Activated gamma-delta T cell treated with Interleukin-2 at 50 U/mL for 16 hours (primary cell): ENCODE data around the gene PLVAP.

Source experiments
- DNase-seq: peaks from one replicate; pipeline ENCODE4 v3.0.0-alpha.2; 2020

The PLVAP gene

DNA sequence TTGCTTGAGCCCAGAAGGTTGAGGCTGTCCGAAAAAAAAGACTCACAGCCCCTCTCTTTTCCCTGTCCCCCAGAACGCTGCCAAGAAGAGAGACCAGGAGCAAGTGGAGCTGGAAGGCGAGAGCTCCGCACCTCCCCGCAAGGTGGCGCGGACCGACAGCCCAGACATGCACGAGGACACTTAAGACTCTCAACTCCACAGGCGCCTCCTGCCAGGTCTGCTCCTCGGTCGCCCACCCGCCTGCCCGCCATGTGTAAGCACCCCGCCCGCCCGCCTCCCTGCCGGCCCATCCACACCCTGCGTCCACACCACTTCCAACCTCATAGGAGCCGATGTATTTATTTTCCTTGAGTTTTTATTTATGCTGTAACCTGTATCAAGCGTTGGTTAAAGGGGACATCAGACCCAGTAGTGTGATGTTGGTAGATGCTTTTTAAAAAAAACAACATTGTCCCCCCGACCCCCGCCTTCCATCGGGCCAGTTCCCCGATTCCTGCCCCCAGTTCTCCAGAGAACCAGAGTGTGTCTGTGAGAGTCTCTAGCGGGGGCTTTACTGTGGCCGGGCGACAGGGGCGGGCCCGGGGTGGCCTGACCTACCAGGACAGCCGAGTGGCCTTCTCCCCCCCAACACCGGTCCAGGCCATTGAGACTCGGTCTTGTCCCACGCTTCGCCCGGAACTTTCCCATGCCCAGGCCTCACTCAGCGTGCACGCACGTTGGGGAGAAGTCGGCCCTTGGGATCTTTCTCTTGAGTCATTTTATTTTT is 57.5 kb downstream of the PLVAP start:
- no peak for DNase-seq

DNA sequence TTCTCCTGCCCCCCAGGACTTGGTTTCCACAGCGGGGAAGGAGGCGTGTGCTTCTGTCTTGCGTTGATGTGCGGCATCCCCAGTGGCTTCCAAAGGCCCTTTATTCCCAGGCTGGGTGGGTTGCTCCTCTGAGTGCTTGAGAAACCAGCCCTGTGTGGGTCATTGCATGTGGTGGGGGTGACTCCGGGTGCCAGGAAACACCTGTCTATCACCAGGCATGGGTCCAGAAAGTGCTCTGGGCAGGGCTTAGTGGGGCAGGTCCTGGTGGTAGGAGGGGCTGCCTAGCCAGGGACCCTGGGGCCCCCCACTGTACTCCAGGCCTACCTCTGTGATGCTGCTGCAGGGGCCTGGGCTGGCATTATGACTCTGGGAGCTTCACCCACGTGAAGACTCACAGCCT is 58.2 kb downstream of the PLVAP start:
- DNase-seq, result no peak

DNA sequence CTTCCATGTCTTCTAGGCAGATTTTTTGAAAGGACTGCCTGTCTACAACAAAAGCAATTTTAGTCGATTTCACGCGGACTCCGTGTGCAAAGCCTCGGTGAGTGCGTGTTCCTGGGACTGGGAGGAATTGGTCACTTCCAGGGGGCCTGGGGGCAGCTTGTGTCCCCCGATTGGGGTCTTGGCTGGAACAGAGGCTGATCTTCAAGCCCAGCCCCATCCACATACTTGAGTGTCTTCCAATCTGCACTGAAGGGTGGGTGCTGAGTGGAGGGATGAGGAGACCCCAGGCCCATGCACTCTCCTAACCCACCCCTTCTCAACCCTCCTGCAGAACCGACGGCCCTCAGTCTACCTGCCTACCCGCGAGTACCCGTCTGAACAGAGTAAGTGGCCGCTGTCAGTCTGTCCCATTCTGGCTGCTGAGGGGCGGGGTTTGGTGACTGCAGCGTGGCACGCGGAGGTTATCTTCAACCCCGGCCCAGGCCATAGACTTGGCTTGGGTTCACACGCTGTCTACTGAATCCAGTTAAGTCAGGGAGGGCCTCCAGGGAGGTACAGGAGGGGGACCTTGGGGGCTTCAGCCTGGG is 63.0 kb downstream of the PLVAP start:
- no peak for DNase-seq

DNA sequence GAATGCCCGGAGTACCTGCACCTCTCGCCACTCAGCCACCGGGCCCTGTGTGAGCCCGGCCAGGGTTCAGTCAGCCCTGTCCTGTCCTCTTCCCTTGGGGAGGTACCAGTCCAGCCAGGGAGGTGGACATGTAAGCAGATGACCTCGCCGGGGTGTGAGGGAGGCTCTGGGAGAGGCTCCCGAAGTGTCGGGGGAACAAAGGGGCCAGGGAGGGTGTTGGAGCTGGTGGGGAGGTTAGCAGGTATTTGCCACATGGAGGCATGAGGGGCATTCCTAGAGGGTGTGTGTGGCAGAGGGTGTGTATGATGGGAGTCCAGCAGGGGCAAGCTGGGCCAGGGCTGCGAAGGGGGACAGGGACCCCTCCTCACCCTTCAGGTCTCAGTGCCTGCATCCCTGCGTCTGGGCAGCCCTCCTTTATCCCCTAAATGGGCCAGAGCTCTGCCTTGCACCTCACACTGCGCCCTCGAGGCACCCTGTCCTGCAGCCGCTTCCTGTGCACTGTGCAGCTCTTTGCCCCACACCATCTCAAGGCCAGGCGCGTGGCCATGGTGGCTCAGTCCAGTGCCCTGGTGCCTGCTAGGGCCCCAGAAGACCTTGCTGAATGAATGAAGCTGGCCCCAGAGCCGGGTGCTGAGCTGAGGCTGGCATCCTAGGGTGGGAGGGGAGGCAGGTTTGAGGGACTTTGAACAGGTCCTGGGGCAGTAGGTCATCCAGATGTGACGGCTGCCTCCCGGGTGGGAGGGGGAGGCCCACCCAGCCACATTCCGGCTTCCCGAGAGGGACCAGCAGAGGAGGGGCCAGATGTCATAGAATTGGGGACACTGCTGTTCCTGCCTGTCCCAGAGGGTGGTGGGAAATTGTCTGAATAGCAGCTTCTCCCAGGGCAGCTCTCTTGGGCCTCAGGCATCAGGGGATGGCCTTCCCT is 64.7 kb downstream of the PLVAP start:
- DNase-seq, result no peak

DNA sequence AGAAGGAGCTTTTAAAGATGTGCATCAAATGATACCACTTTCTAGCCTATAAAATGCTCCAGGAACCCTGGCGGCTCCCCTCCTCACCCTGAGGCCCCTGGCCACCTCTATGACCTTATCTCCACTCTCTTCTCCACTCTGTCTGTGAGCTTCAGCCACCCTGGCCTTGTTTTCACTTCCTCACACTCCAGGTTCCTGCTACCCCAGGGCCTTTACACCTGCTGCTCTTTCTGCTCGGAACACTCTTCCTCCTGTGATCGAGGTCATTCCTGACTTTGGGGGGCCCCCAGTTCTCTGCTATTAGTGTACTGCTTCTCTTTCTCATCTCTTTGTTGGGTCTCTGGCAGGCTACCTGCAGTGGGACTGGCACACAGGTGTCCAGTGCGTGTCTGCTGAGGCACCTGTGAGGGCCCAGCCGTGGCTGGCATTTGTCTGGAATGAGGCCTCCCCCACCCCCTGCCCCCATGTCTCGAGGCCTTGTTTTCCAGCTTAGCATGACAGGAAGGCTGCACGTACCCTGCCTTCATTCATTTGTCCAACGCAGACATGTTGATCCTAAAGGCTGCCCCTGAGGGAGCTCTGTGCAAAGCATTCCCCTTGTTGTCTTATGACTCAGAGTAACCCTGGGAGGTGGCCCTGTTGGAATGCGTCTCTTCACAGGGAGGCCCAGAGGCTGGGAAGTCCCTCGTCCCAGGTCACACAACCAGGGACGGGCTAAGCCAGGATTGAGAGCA is 65.5 kb downstream of the PLVAP start:
- DNase-seq, result no peak

DNA sequence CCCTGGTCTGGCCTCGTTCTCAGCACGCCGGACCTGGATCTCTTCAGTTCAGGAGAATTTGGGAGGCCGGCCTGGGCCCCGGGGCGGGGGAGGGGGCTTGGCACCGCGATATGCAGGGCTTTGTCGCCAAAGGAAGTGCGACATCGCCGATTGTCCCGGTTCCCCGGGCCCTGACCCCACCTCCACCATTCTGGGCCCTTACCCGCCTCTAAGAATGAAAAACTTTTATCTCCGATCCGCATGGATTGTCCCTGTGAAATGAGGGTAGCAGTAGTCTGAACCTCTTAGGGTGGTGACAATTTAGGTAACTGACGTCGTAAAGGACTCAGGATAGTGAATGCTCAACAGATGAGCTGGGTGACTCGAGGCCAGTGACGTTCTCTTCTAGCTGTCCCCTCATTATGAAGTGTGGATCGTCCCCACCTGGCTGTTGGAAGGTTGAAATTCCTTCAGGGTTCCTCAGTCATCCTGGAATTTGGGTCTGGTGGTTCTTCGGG is 67.1 kb downstream of the PLVAP start:
- no peak for DNase-seq

DNA sequence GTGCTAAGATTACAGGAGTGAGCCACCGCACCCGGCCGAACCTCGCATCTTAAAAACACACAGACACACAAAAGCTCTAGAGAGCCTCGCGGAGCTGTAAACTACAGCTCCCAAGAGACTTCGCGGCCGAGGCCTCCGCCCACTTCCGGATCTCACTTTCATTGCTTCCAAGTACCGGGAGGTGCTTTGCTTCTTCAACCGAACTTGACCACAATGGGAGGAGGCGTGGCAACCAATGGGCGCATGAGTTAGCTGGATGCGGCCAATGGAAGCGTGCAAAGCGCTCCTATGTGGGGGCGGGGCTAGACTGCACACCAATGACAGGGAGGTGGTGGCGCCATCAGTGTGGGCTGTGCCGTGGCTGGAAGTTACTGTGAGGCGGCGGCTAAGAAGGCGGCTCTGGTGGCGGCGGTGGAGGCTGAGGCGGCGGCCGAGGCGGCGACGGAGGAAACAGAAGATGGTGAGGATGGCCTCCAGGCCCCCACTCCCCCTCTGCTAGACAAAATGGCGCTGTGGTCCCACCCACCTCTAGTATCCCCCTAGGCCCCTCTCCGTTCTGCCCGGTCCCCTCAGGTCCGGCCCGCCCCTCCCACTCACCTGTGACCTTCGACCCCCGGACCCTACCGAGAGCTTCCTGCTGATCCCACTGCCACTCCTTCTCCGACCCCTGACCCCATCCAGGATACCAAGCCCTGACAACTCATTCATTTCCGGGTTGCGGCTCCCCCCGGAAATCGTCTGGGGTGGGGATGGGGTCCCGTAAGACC is 67.8 kb downstream of the PLVAP start, which contains the start of gene DDA1:
Gene DDA1, plus strand, starts transcription at position 366 of the 767 bp plus-strand sequence. Its CDS starts 92 bp downstream, at position 458.
- peak; percentile 99 for DNase-seq

DNA sequence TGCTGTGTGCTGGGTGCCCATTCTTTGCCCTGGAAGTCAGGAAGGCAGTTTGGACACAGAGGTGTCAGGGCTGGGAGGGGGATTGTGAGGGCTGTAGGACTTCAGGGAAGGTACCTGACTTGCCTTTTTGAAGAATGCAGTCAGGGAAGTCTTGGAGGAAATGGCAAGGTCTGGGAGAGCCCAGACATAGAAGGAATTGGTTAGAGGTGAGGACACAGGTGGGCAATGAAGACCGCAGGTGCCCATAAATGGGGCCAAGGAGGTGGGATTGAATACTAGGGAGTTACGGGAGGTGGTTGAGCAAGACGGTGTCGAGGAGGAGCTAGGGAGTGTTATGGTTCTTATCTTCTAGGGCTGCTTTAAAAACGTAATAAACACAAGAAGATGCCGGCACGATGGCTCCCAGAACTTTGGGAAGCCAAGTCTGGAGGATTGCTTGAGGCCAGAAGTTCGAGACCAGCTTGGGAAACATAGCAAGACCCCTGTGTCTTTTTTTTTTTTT is 69.2 kb downstream of the PLVAP start:
- no peak for DNase-seq

DNA sequence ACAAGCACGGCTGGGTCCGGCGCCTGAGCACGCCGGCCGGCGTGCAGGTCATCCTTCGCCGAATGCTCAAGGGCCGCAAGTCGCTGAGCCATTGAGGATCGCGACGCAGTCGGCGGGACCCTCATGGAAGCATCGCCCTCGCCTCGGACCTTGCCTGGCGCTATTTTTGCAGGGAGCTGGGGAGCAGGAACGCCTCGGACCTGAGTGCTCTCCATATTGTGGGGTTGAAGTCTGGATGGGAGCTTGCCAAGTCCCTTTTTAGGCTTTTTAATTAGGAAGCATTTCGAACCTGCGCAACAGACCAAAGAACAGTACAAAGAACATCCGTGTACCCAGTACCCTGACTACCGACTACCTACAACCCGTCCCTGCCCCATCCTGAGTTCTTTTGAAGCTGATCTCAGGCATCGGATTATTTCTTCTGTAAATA is 70.8 kb downstream of the PLVAP start:
- no peak for DNase-seq

DNA sequence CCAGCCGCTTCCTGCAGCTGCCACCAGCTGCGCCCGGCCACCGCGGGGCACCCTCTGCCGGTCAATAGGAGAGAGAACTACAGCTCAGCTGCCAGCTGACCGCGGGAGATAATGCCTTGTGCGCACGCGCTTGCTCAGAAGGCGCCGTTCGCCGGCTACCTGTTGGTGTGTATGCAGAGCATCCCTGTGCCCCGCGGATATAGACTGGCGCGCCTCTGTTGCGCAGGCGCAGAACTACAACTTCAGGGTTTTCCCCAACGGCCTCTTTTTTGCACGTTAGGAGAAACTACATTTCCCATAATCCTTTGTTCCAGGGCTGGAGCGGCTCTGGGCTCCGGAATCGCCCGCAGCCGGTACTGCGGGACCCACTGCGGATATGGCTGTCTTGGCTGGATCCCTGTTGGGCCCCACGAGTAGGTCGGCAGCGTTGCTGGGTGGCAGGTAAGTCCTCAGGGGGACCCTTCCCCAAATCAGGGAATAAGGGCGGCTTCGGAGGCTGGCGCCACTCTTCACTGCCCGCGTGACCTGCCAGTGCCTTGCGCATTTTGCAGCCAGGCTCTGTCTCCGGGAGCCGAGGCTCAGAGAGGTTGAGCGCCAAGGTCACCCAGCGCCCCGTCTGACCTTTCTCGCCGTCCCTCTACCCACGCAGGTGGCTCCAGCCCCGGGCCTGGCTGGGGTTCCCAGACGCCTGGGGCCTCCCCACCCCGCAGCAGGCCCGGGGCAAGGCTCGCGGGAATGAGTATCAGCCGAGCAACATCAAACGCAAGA is 71.4 kb downstream of the PLVAP start, which contains the start of gene MRPL34:
Gene MRPL34, plus strand, starts transcription at position 356 of the 768 bp plus-strand sequence. Its CDS starts 21 bp downstream, at position 377.
- peak; percentile 94 for DNase-seq

DNA sequence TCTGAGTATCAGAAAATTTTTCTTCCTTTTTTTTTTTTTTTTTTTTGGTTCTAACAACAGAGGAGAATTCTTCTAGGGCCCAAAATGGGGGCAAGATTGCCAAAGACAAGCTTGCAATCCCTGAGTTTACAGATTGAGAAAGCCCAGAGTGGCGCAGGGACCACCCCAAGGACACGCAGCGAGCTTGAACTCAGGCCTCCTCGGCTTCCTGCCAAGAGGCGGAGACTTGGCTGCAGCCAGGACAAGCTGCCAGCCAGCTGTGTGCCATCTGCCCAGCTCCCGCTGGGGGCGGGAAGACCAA is 72.0 kb downstream of the PLVAP start:
- DNase-seq, result no peak

DNA sequence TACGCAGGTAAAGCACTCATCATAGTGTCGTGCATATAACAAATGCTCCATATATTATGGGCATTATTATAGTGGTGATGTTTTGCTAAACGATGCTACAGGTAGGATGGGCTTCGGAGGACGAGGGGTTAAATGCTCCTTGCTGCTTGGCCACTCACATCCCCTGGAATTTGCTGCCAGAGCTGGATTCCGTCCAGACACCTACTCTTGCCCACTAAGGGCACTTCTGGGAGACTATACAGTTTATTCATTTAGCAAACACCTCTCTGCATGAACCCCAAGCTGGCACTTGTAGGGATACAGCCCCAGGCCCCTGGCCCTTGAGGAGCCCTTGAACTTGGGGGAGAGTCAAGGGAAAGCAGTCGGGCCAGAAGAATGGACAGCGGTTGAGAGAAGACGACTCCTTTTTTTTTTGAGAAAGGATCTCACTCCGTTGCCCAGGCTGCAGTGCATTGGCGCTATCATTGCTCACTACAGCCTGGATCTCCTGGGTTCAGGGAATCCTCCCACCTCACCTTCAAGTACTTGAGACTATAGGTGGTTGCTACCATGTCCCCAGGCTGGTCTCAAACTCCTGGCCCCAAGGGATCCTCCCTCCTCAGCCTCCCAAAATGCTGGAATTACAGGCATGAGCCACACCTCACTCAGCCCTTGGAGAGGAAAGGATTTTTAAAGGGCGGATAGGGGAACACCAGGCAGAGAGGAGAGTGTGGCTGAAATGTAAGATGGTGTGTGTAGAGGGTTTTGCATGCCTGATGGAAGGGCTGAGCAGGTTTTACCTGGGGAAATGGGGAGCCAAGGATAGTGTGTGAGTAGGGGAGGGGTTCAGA is 72.5 kb downstream of the PLVAP start:
- DNase-seq, result no peak

DNA sequence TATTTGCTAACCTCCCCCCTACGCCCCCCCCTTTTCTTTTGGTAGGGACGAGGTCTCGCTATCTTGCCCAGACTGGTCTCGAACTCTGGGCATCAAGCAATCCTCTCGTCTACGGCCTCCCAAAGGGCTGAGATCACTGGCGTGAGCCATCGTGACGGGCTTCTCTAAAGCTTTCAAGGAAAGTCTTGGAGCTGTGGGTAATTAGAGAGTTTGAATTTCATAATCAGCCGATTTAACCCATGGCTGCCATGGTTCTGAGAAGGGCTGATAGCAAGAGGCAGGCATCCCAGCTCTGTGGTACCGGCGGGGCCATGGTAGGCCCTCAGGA is 73.2 kb downstream of the PLVAP start:
- no peak for DNase-seq

DNA sequence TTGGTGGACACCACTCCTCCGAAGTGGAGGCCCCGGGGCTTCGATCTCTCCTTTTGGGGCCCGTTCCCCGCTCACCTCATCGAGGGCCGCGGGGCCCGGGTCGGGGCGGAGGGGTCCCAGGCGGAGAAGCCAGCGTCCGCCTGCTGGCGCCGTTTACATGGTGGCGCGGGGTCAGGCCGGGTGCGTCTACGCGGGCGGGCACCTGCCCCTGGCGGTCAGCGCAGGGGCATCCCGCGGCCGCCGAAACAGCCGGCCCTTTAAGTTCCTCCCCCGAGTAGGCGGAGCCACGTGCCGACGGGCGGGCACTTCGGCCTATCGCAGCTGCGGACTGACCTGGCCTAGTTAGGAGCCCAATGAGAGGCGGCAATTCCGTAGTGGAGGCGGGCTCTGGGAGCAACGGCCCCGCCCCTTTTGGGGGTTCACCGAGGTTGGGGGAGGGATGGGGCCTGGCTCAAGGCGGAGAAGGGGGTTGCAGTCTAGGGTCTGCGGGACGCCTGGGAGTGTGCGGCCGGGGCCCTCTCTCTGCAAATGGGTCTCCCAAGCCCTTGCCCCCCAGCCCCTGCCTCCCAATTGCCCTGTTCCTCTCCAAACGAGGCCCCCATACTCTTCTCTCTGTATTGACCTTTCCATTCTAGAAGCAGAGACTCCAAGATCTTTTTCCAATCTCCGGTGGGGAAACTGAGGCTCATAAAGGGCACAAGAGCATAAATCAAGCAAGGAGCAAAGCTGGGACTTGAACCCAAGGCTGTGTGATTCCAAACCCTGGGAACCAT is 73.8 kb downstream of the PLVAP start, which contains the start of gene ABHD8:
Gene ABHD8, minus strand, starts transcription at position 259 of the 773 bp plus-strand sequence. CDS start 1,809 bp downstream, outside the sequence.
- DNase-seq, result peak; percentile 92

DNA sequence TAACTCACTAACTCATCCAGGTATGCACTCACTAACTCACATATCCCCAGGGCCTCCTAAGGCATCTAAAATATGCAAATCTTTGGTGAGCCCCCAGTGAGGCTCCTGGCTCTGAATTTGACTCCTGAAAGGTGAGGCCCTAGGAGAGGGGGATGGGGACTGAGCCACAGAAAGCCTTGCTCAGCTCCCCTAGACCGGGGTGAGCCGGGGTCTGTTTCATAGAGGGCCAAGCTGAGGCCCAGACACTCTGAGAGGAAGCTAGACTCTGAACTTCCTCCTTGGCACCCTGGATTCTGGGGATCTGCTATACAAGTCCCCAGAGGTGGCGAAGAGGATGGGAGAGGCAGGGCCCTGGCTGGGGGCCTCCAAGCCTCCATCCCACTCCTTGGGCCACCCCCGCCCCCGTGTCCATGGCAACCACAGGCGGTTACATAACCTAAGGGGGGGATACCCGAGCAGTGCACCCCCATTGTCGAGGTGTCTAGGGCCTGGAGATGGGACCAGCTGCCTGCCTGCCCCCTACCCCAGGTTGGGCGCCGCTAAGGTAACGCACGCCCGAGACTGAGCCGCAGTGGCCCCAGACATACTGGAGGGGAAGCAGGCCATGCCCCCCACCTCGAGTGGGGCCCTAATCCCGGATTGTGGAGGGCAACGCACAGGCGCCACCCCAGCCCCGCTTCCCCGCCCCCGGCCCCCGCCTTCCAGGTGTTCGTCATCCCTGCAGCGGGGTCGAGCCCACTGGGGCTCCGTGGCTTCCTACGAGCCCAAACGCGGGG is 74.6 kb downstream of the PLVAP start:
- no peak for DNase-seq
